ENCODE results near the gene PRR11. TPM values are rescaled to one million over a fixed set of nuclear protein-coding genes. Genes with fewer than 3 reads are reported as not detected.
A peak's percentile ranks its signal among the peaks of the same experiment; 100 is the strongest.

Gene PRR11
- total RNA-seq, 1 donor from 2014 or later: 14.9 TPM

DNA sequence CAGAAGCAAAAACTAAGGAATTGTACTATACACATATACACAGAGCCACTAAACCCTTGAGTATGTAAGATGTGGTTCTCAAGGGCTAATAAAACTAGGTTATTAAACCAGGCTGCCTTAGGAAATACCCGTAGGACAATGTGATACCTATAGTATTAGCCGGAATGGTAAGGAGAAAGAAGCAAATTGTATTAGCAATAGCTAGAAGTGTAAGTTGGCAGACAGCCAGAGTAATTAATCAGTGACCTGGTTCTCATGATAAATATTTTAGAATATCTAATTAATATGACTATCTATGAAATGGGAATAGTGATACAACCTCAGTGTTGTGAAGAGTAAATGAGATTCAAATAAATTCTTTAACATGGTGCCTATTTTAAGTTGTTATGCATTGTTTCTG lies 83.4 kb downstream of the PRR11 start:
- no peak overlapping the region for H3K9ac ChIP-seq (ENCODE audit: low read length)
- H3K36me3 ChIP-seq (ENCODE audit: insufficient read depth, low read length): no peaks in the 10 kb centered on the region
- H3K27me3 ChIP-seq (ENCODE audit: insufficient read depth, low read length): no peaks in the 10 kb centered on the region
- H3K9me3 ChIP-seq (ENCODE audit: insufficient read depth, low read depth, low read length): no peaks in the 10 kb centered on the region
- no peaks in the 10 kb centered on the region for H3K27me3 Mint-ChIP-seq (ENCODE audit: low read depth, unreplicated experiment)
- no peaks in the 10 kb centered on the region for H3K36me3 Mint-ChIP-seq (ENCODE audit: low read depth, unreplicated experiment)
- H3K27ac ChIP-seq (ENCODE audit: low read depth, low read length): no peak overlapping the region
- H2AFZ ChIP-seq (ENCODE audit: low read depth, low read length): no peak overlapping the region
- H3K4me1 Mint-ChIP-seq (ENCODE audit: low read depth, unreplicated experiment): no peaks in the 10 kb centered on the region
- no peak overlapping the region for H3K4me2 ChIP-seq (ENCODE audit: low read length)
- no peak for TF ChIP-seq EZH2 (IDR thresholded peaks at IDR 0.05; ENCODE audit: insufficient read depth, low read length)
- TF ChIP-seq, protein P1, sequence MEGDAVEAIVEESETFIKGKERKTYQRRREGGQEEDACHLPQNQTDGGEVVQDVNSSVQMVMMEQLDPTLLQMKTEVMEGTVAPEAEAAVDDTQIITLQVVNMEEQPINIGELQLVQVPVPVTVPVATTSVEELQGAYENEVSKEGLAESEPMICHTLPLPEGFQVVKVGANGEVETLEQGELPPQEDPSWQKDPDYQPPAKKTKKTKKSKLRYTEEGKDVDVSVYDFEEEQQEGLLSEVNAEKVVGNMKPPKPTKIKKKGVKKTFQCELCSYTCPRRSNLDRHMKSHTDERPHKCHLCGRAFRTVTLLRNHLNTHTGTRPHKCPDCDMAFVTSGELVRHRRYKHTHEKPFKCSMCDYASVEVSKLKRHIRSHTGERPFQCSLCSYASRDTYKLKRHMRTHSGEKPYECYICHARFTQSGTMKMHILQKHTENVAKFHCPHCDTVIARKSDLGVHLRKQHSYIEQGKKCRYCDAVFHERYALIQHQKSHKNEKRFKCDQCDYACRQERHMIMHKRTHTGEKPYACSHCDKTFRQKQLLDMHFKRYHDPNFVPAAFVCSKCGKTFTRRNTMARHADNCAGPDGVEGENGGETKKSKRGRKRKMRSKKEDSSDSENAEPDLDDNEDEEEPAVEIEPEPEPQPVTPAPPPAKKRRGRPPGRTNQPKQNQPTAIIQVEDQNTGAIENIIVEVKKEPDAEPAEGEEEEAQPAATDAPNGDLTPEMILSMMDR (IDR thresholded peaks at IDR 0.05; ENCODE audit: insufficient read depth, low read depth, low read length): no peak
- no peaks in the 10 kb centered on the region for H3K9me3 Mint-ChIP-seq (ENCODE audit: unreplicated experiment)
- DNase-seq (ENCODE audit: low read depth): no peak
- H3K4me3 Mint-ChIP-seq (ENCODE audit: unreplicated experiment): no peak overlapping the region
- H3K4me3 ChIP-seq (ENCODE audit: insufficient read depth, low read depth, low read length): no peak overlapping the region
- no peak overlapping the region for H3K27ac Mint-ChIP-seq (ENCODE audit: unreplicated experiment)
- H4K20me1 ChIP-seq (ENCODE audit: insufficient read depth, low read length): no peaks in the 10 kb centered on the region
- FAIRE-seq: no peak
- no peaks in the 10 kb centered on the region for H3K4me1 ChIP-seq (ENCODE audit: insufficient read depth, low read length)
- H3K79me2 ChIP-seq (ENCODE audit: insufficient read depth, low read length): no peaks in the 10 kb centered on the region

DNA sequence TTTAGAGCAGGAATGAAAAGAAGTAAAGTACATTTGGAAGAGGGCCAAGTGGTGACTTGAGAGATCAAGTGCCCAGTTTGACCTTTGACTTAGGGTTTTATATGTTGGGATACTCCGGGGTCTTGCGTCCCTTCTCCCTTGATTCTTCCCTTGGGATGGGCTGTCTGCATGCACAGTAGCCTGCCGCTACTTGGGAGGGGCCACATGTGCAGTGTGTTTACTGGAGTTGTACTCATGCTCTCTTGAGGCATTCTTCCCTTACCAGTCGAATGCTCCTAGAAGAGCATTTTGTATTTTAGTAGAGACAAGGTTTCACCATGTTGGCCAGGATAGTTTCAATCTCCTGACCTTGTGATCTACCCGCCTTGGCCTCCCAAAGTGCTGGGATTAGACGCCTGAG lies 88.5 kb downstream of the PRR11 start:
- no peaks in the 10 kb centered on the region for H4K20me1 ChIP-seq (ENCODE audit: insufficient read depth, low read length)
- FAIRE-seq: no peak

More for the DNA sequence above, 88.5 kb downstream of the PRR11 start:
- no peak overlapping the region for H3K27ac Mint-ChIP-seq (ENCODE audit: unreplicated experiment)
- Histone ChIP-seq H3K9me3 (ENCODE audit: insufficient read depth, low read depth, low read length) (no peaks in the 10 kb centered on the region), H3K4me2 (ENCODE audit: low read length) (no peak overlapping the region), H3K27ac (ENCODE audit: low read depth, low read length) (no peak overlapping the region), H2AFZ (ENCODE audit: low read depth, low read length) (no peak overlapping the region), H3K79me2 (ENCODE audit: insufficient read depth, low read length) (no peaks in the 10 kb centered on the region), H3K36me3 (ENCODE audit: insufficient read depth, low read length) (no peaks in the 10 kb centered on the region), H3K27me3 (ENCODE audit: insufficient read depth, low read length) (no peaks in the 10 kb centered on the region), H3K4me3 (ENCODE audit: insufficient read depth, low read depth, low read length) (no peak overlapping the region), H3K9ac (ENCODE audit: low read length) (no peak overlapping the region), H3K4me1 (ENCODE audit: insufficient read depth, low read length) (no peaks in the 10 kb centered on the region)
- H3K27me3 Mint-ChIP-seq (ENCODE audit: low read depth, unreplicated experiment): no peaks in the 10 kb centered on the region
- no peaks in the 10 kb centered on the region for H3K4me1 Mint-ChIP-seq (ENCODE audit: low read depth, unreplicated experiment)
- no peak overlapping the region for H3K4me3 Mint-ChIP-seq (ENCODE audit: unreplicated experiment)
- no peak for DNase-seq (ENCODE audit: low read depth)
- TF ChIP-seq, protein P1 (IDR thresholded peaks at IDR 0.05; ENCODE audit: insufficient read depth, low read depth, low read length): no peak
- no peak for TF ChIP-seq EZH2 (IDR thresholded peaks at IDR 0.05; ENCODE audit: insufficient read depth, low read length)
- no peaks in the 10 kb centered on the region for H3K36me3 Mint-ChIP-seq (ENCODE audit: low read depth, unreplicated experiment)
- no peaks in the 10 kb centered on the region for H3K9me3 Mint-ChIP-seq (ENCODE audit: unreplicated experiment)

Small RNA genes within 50 kb of the gene (microRNA-seq; reads per million reads assigned to microRNA genes)
- gene MIR301A (1,013 reads per million, percentile 82 among the genes with 10 or more reads in this experiment), gene MIR454 (3,007 reads per million, percentile 89 among the genes with 10 or more reads in this experiment)

Other genes starting within 250 kb of the PRR11 start
- gene TRIM37, start 48.9 kb upstream of the PRR11 start, total RNA-seq: 23.2 and 25.4 TPM in 2 replicates
- 34.0 and 42.6 TPM in 2 replicates for gene SKA2, start 560 bp upstream of the PRR11 start, total RNA-seq
- gene SMG8, start 54.3 kb downstream of the PRR11 start, total RNA-seq: 19.5 and 19.7 TPM in 2 replicates
- gene GDPD1, start 64.8 kb downstream of the PRR11 start, total RNA-seq: 4.2 and 4.7 TPM in 2 replicates
- 36.2 and 41.1 TPM in 2 replicates for gene YPEL2, start 175.9 kb downstream of the PRR11 start, total RNA-seq

Measured in astrocyte (in vitro differentiated cells and primary cell).